Type B pancreatic cell (in vitro differentiated cells): ENCODE results near the gene CALML6. TPM values are rescaled to one million over a fixed set of nuclear protein-coding genes. Genes with fewer than 3 reads are reported as not detected.

Source experiments
- DNase-seq: peaks from one replicate; pipeline ENCODE4 v3.0.0; 2021; ENCODE audit warnings: mixed read lengths; ENCODE audit not compliant: unreplicated experiment; ENCODE audit errors: extremely low spot score
- H3K27ac Mint-ChIP-seq: 2 replicates; pipeline ENCODE4 v1.8.0; 2021; ENCODE audit warnings: mild to moderate bottlenecking, mixed read lengths
- H3K27me3 Mint-ChIP-seq: 2 replicates; pipeline ENCODE4 v1.8.0; 2021; ENCODE audit warnings: mixed read lengths
- H3K36me3 Mint-ChIP-seq: 2 replicates; pipeline ENCODE4 v1.8.0; 2021; ENCODE audit warnings: mixed read lengths
- H3K4me1 Mint-ChIP-seq: one replicate; pipeline ENCODE4 v1.8.0; 2021; ENCODE audit warnings: mixed read lengths; ENCODE audit not compliant: unreplicated experiment
- H3K4me3 Mint-ChIP-seq: 2 replicates; pipeline ENCODE4 v1.8.0; 2021; ENCODE audit warnings: mild to moderate bottlenecking, mixed read lengths
- H3K9me3 Mint-ChIP-seq: 2 replicates; pipeline ENCODE4 v1.8.0; 2021; ENCODE audit warnings: mixed read lengths
- total RNA-seq: library from RNA; stranded (reverse); gene quantifications from 2 replicates; pipeline ENCODE4 v1.2.1, GENCODE V29; 2021; ENCODE audit warnings: low replicate concordance
- TF ChIP-seq, protein P1 (sequence below): fragments of 200-600 bp; sonication (generic); conservative IDR thresholded peaks from 2 replicates; pipeline ENCODE4 v1.5.0; 2021; ENCODE audit warnings: antibody characterized with exemption, mild to moderate bottlenecking

Gene CALML6
- total RNA-seq, 1 donor from 2014 or later: 0.65 TPM

DNA sequence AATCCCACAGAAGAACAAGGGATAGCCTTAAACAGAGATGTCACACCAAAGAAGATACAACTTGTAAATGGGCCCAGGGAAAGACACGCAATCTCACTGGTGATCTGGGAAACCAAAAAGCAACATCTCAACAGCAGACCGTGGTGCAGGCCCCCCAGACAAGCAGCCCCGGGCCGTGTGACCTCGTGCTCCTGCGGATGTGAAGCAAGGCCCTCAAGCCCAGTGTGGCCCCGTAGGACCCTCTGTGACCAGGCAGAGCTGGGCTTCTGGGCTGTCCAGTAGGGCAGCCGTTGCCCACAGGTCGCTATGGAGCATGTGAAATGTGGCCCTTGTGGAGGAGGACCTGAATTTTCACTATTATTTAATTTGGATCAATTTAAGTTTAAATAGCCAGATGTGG is 39.0 kb downstream of the CALML6 start:
- H3K27me3 Mint-ChIP-seq: peaks cover 14% of the 10 kb centered on the region
- H3K36me3 Mint-ChIP-seq: no peaks in the 10 kb centered on the region
- H3K27ac Mint-ChIP-seq: no peak overlapping the region
- no peaks in the 10 kb centered on the region for H3K9me3 Mint-ChIP-seq
- H3K4me1 Mint-ChIP-seq: no peaks in the 10 kb centered on the region
- TF ChIP-seq, protein P1, sequence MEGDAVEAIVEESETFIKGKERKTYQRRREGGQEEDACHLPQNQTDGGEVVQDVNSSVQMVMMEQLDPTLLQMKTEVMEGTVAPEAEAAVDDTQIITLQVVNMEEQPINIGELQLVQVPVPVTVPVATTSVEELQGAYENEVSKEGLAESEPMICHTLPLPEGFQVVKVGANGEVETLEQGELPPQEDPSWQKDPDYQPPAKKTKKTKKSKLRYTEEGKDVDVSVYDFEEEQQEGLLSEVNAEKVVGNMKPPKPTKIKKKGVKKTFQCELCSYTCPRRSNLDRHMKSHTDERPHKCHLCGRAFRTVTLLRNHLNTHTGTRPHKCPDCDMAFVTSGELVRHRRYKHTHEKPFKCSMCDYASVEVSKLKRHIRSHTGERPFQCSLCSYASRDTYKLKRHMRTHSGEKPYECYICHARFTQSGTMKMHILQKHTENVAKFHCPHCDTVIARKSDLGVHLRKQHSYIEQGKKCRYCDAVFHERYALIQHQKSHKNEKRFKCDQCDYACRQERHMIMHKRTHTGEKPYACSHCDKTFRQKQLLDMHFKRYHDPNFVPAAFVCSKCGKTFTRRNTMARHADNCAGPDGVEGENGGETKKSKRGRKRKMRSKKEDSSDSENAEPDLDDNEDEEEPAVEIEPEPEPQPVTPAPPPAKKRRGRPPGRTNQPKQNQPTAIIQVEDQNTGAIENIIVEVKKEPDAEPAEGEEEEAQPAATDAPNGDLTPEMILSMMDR: no peak
- DNase-seq: no peak
- no peak overlapping the region for H3K4me3 Mint-ChIP-seq

DNA sequence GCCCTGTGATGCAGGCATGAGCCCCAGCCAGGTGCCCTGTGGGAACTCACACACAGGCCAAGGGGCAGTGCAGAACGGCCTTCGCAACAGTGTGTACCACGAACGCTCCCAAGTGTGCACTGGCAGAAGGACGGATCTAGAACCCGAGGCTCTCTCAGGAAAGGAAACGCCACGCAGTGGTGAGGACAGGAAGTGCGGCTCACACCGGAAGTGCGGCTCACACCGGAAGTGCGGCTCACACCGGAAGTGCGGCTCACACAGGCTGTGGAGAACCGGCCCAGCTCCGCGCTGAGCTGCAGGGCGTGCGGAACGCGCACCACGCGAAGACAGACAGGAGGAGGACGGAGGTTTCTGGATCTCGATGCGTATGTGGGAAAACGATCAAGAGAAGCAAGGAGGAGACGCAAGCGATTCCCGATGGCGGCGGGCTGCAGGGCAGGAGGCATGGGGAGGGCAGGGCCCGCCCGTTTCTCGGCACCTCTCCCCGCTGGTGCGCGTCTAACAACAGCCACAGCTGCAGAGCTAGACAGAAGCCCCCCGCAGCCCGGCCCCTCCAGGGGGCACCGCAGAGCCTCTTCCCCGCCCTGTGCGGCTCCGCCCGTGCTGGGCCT is 39.9 kb downstream of the CALML6 start:
- no peaks in the 10 kb centered on the region for H3K36me3 Mint-ChIP-seq
- H3K27ac Mint-ChIP-seq: no peak overlapping the region
- no peak for DNase-seq

GRCh38 chr1:1955621-1956094 is 40.6 kb downstream of the CALML6 start:
- TF ChIP-seq, protein P1: no peak
- H3K27ac Mint-ChIP-seq: no peak overlapping the region
- no peaks in the 10 kb centered on the region for H3K9me3 Mint-ChIP-seq
- no peak for DNase-seq
- peaks cover 11% of the 10 kb centered on the region for H3K27me3 Mint-ChIP-seq
- no peaks in the 10 kb centered on the region for H3K36me3 Mint-ChIP-seq
- no peaks in the 10 kb centered on the region for H3K4me1 Mint-ChIP-seq
- H3K4me3 Mint-ChIP-seq: no peak overlapping the region

More for the DNA sequence above, 39.9 kb downstream of the CALML6 start:
- no peaks in the 10 kb centered on the region for H3K9me3 Mint-ChIP-seq
- TF ChIP-seq, protein P1: peak; percentile 56
- no peaks in the 10 kb centered on the region for H3K4me1 Mint-ChIP-seq
- peaks cover 12% of the 10 kb centered on the region for H3K27me3 Mint-ChIP-seq
- no peak overlapping the region for H3K4me3 Mint-ChIP-seq

GRCh38 chr1:1956101-1956500 is 41.0 kb downstream of the CALML6 start:
- Mint-ChIP-seq H3K4me3 (no peak overlapping the region), H3K4me1 (peaks cover 3% of the 10 kb centered on the region), H3K27ac (no peak overlapping the region), H3K9me3 (no peaks in the 10 kb centered on the region), H3K36me3 (no peaks in the 10 kb centered on the region), H3K27me3 (peaks cover 15% of the 10 kb centered on the region)
- no peak for DNase-seq
- TF ChIP-seq, protein P1: no peak

- TF ChIP-seq, protein P1: no peak
- no peaks in the 10 kb centered on the region for H3K36me3 Mint-ChIP-seq
- H3K4me1 Mint-ChIP-seq: peaks cover 9% of the 10 kb centered on the region
- H3K4me3 Mint-ChIP-seq: no peak overlapping the region
- no peaks in the 10 kb centered on the region for H3K9me3 Mint-ChIP-seq
- H3K27ac Mint-ChIP-seq: no peak overlapping the region
- DNase-seq: no peak
- H3K27me3 Mint-ChIP-seq: peaks cover 12% of the 10 kb centered on the region
These were observed 41.8 kb downstream of the CALML6 start for GRCh38 chr1:1956586-1957532.
